Trophoblast cell (in vitro differentiated cells and primary cell): ENCODE data around the gene ARF4.

ENCODE experiments used
- DNase-seq, 2 donors: peaks; one replicate each; pipeline ENCODE4 v3.0.0-alpha.2; 2016
- H2AFZ ChIP-seq: 2 replicates; pipeline ENCODE4 v1.6.1; 2013; ENCODE audit warnings: low read length, moderate library complexity, mild to moderate bottlenecking; ENCODE audit not compliant: insufficient read depth, poor library complexity
- H2AK5ac ChIP-seq: 2 replicates; pipeline ENCODE4 v1.6.1; 2013; ENCODE audit warnings: mild to moderate bottlenecking, low read length
- H2BK120ac ChIP-seq: 2 replicates; pipeline ENCODE4 v1.6.1; 2013; ENCODE audit warnings: low read length, mild to moderate bottlenecking, moderate library complexity; ENCODE audit not compliant: insufficient read depth, poor library complexity
- H2BK12ac ChIP-seq: 2 replicates; pipeline ENCODE4 v1.6.1; 2013; ENCODE audit warnings: mild to moderate bottlenecking, low read length, moderate library complexity
- H2BK5ac ChIP-seq: 2 replicates; pipeline ENCODE4 v1.6.1; 2013; ENCODE audit warnings: low read length, low read depth, moderate library complexity, mild to moderate bottlenecking; ENCODE audit not compliant: poor library complexity
- H3K14ac ChIP-seq: 2 replicates; pipeline ENCODE4 v1.6.1; 2013; ENCODE audit warnings: mild to moderate bottlenecking, low read length
- H3K18ac ChIP-seq: 2 replicates; pipeline ENCODE4 v1.6.1; 2013; ENCODE audit warnings: mild to moderate bottlenecking, low read length
- H3K23ac ChIP-seq: 2 replicates; pipeline ENCODE4 v1.6.1; 2013; ENCODE audit warnings: low read length
- H3K27ac ChIP-seq: 2 replicates; pipeline ENCODE4 v1.5.1; 2013; ENCODE audit warnings: low read depth, mild to moderate bottlenecking, inconsistent platforms, low read length, moderate library complexity
- H3K27me3 ChIP-seq: 2 replicates; pipeline ENCODE4 v1.6.1; 2013; ENCODE audit warnings: inconsistent platforms, mild to moderate bottlenecking, low read length, moderate library complexity; ENCODE audit not compliant: insufficient read depth
- H3K36me3 ChIP-seq, 2 experiments: 1 replicate in 1 of 2; 2 replicates in 1 of 2; pipeline ENCODE4 v1.6.1; 2013; ENCODE audit warnings: low read length in 2 of 2, mild to moderate bottlenecking in 2 of 2, moderate library complexity in 1 of 2; ENCODE audit not compliant: insufficient read depth in 2 of 2, control insufficient read depth in 1 of 2
- H3K4ac ChIP-seq: 2 replicates; pipeline ENCODE4 v1.6.1; 2013; ENCODE audit warnings: low read depth, mild to moderate bottlenecking, low read length, moderate library complexity
- H3K4me1 ChIP-seq, 2 experiments: 1 replicate in 1 of 2; 2 replicates in 1 of 2; pipeline ENCODE4 v1.6.1; 2013; ENCODE audit warnings: low read length in 2 of 2, mild to moderate bottlenecking in 2 of 2, moderate library complexity in 1 of 2; ENCODE audit not compliant: insufficient read depth in 2 of 2, control insufficient read depth in 1 of 2
- H3K4me2 ChIP-seq: 2 replicates; pipeline ENCODE4 v1.6.1; 2013; ENCODE audit warnings: inconsistent platforms, mild to moderate bottlenecking, low read length, moderate library complexity
- H3K4me3 ChIP-seq: 2 replicates; pipeline ENCODE4 v1.5.1; 2013; ENCODE audit warnings: mild to moderate bottlenecking, low read depth, low read length, inconsistent platforms
- H3K79me1 ChIP-seq: one replicate; pipeline ENCODE4 v1.6.1; 2013; ENCODE audit warnings: low read length
- H3K79me2 ChIP-seq: 2 replicates; pipeline ENCODE4 v1.6.1; 2013; ENCODE audit warnings: low read length, mild to moderate bottlenecking; ENCODE audit not compliant: control insufficient read depth, insufficient read depth, poor library complexity
- H3K9ac ChIP-seq: 2 replicates; pipeline ENCODE4 v1.6.1; 2013; ENCODE audit warnings: mild to moderate bottlenecking, low read length
- H3K9me3 ChIP-seq: 2 replicates; pipeline ENCODE4 v1.6.1; 2013; ENCODE audit warnings: low read depth, mild to moderate bottlenecking, control low read depth, inconsistent platforms, low read length; ENCODE audit not compliant: insufficient read depth
- H4K12ac ChIP-seq: 2 replicates; pipeline ENCODE4 v1.6.1; 2013; ENCODE audit warnings: low read depth, mild to moderate bottlenecking, low read length, moderate library complexity
- H4K8ac ChIP-seq: 2 replicates; pipeline ENCODE4 v1.6.1; 2013; ENCODE audit warnings: low read depth, mild to moderate bottlenecking, low read length, moderate library complexity
- H4K91ac ChIP-seq: one replicate; pipeline ENCODE4 v1.6.1; 2013; ENCODE audit warnings: low read depth, mild to moderate bottlenecking, low read length, moderate library complexity
- WGBS: extraction: QIAGEN DNeasy Blood & Tissue Kit; methylation state at CpG from one replicate; pipeline ENCODE4 v1.1.7; 2013; ENCODE audit warnings: missing lambda C conversion rate; ENCODE audit not compliant: insufficient read length, insufficient coverage; ENCODE audit errors: extremely low coverage; 5-methylcytosine and 5-hydroxymethylcytosine counted together

Gene ARF4

DNA sequence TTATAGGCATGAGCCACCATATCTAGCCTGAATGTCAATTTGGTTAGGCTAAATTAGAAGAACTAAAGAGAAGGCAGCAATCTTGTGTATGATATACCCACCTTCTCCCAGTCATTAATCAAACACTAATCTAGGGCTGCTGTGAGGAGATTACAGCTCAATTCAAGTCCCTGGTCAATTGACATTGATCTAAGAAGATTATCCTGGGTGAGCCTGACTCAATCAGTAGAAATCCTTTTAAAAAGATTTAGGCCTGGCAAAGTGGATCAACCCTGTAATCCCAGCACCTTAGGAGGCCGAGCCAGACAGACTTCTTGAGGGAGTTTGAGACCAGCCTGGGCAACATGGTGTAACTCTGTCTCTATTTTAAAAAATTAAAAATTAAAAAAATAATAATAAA, 50.5 kb downstream of the ARF4 start:
- Histone ChIP-seq H2AK5ac (no peak overlapping the region), H2BK12ac (no peak overlapping the region), H2BK5ac (no peak overlapping the region), H3K79me1 (no peaks in the 10 kb centered on the region), H2BK120ac (no peak overlapping the region), H2AFZ (no peak overlapping the region), H3K4ac (no peak overlapping the region), H3K23ac (no peak overlapping the region), H3K36me3 (no peaks in the 10 kb centered on the region), H3K4me3 (no peak overlapping the region), H3K4me2 (no peak overlapping the region), H3K18ac (no peak overlapping the region), H3K4me1 (peaks cover 0 to 5% of the 10 kb centered on the region in 2 experiments), H3K79me2 (no peaks in the 10 kb centered on the region), H4K8ac (no peak overlapping the region), H3K14ac (no peak overlapping the region), H3K9me3 (no peaks in the 10 kb centered on the region), H3K27ac (no peak overlapping the region), H3K27me3 (no peaks in the 10 kb centered on the region), H4K12ac (no peak overlapping the region), H3K9ac (no peak overlapping the region), H4K91ac (no peak overlapping the region)
- WGBS: no CpG with 5 or more reads among the region's 1 CpG
- DNase-seq: no peak

DNA sequence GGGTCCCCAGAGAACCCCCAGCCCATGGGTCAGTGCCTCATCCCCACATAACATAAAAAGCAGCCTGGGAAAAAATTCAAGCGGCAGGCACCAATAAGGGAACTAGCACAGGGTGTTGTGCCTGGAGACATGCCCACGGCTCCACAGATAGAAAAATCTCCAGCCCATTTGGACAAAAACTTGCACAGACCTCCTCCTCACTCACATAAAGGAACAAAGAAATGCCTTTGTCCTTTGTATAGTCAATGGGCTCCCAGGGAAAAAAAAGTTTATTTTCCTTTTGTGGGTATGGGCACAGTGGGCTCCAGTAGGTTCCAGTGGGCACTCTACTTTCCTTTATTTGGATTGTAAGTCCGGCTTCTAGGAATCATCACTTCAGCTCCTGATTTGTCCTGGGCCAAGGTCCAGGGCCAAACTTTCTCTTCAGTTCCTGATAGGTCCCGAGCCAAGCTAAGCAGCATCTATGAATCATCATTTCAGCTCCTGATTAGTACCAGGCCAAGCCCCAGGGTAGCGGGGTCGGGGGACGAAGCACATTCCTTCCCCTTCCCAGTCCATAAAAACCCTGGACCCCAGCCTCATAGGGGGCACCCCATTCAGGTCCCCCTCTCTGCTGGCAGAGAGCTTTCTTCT, 51.4 kb downstream of the ARF4 start:
- H3K9me3 ChIP-seq: no peaks in the 10 kb centered on the region
- no peak overlapping the region for H2BK12ac ChIP-seq
- no CpG with 5 or more reads among the region's 7 CpGs for WGBS
- no peak overlapping the region for H3K27ac ChIP-seq
- H2AK5ac ChIP-seq: no peak overlapping the region
- H2BK5ac ChIP-seq: no peak overlapping the region
- no peak overlapping the region for H4K91ac ChIP-seq
- H3K9ac ChIP-seq: no peak overlapping the region
- H3K36me3 ChIP-seq: no peaks in the 10 kb centered on the region
- no peak overlapping the region for H3K4ac ChIP-seq
- no peak overlapping the region for H3K4me2 ChIP-seq
- H3K14ac ChIP-seq: no peak overlapping the region
- H3K18ac ChIP-seq: no peak overlapping the region
- H3K4me1 ChIP-seq: peaks cover 0 to 5% of the 10 kb centered on the region in 2 experiments
- H3K23ac ChIP-seq: no peak overlapping the region
- no peak for DNase-seq
- H3K79me1 ChIP-seq: no peaks in the 10 kb centered on the region
- H4K12ac ChIP-seq: no peak overlapping the region
- H2BK120ac ChIP-seq: no peak overlapping the region
- H3K4me3 ChIP-seq: no peak overlapping the region
- H3K79me2 ChIP-seq: no peaks in the 10 kb centered on the region
- H4K8ac ChIP-seq: no peak overlapping the region
- H2AFZ ChIP-seq: no peak overlapping the region
- H3K27me3 ChIP-seq: no peaks in the 10 kb centered on the region

DNA sequence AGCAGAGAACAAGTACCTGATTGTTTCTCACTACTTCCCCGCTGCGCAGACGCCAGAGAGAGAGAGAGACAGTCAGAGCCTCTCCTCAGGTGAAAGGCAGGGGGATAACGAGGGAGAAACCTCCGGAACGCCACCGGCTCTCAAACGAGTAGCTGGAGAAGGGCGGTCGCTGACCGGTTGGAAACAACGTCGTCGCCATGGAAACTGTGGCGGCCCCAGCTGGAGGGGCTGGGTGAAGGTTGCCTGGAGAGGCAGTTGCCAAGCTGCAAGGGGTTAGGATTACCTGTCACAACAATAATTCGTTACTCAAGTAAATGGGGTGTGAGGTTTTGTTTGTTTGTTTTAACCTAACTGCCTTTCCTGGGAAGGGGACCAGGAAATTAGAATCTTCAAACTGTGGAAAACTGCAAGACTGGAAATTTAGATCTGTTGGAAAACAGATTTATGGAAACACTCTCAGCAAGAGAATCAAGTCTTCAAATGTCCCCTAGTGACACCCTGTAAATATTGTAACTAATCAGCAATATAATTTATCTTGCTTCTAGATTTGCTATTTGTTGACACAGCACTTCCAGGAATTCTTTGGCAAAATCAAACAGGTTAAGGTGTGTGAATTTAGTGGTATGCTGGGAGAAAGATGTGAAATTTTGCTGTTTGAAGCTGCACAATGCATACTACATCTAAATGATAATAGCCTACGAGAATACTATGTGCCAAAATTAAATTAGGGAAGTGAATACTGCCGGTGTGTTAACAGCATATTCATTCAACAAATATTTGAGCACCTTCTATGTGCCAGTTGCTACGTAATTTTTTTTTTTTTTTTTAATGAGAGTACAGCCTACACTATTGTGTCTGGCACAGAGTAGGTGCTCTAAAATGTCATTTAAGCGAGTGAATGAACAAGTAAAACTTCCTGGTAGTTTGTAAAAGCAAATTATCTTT, 52.7 kb downstream of the ARF4 start, which contains the start of gene DNAH12:
Gene DNAH12 (minus strand): TSS at position 164 of the 945 bp plus-strand sequence. CDS start 1,474 bp downstream, outside the sequence.
- Histone ChIP-seq H4K8ac (no peak within 1 kb of the TSS), H3K4me1 (peaks cover 0 to 5% of the 10 kb centered on the region in 2 experiments), H3K27ac (no peak within 1 kb of the TSS), H2BK5ac (no peak within 1 kb of the TSS), H3K9ac (no peak within 1 kb of the TSS), H3K18ac (no peak within 1 kb of the TSS), H3K79me2 (no peaks in the 10 kb centered on the region), H2AFZ (peak within 1 kb of the TSS; percentile 79), H3K4ac (no peak within 1 kb of the TSS), H2BK12ac (no peak within 1 kb of the TSS), H3K14ac (no peak within 1 kb of the TSS), H2AK5ac (no peak within 1 kb of the TSS), H2BK120ac (no peak within 1 kb of the TSS), H4K12ac (no peak within 1 kb of the TSS), H3K36me3 (no peaks in the 10 kb centered on the region), H4K91ac (no peak within 1 kb of the TSS), H3K79me1 (no peaks in the 10 kb centered on the region), H3K9me3 (no peaks in the 10 kb centered on the region), H3K27me3 (no peaks in the 10 kb centered on the region), H3K4me3 (no peak within 1 kb of the TSS), H3K4me2 (peak within 1 kb of the TSS; percentile 74), H3K23ac (no peak within 1 kb of the TSS)
- WGBS: no CpG with 5 or more reads among the region's 20 CpGs
- peak; percentile 37 to 71 for DNase-seq

DNA sequence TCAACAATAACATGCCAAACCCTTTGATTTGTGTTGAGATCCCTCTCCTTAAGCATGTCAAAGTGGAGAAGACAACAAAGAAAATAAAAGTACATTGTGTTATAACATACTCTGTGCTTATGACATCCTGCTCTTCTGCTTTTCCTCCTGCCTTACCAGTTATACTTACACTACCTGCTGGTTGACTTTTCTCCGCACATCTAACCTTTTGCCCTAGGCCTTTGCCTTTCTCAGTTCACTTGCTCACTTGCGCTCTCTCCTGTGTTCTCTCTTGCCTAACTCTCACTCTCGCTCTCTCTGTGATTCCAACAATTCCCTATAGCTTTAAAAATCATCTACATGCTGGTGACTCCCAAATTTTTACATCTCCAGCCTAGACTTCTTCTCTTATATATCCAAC, 58.7 kb downstream of the ARF4 start:
- Histone ChIP-seq H3K36me3 (no peaks in the 10 kb centered on the region), H3K9ac (no peak overlapping the region), H2BK120ac (no peak overlapping the region), H3K9me3 (no peaks in the 10 kb centered on the region), H4K91ac (no peak overlapping the region), H3K27me3 (no peaks in the 10 kb centered on the region), H3K23ac (no peak overlapping the region), H3K4me2 (no peak overlapping the region), H4K12ac (no peak overlapping the region), H3K79me2 (no peaks in the 10 kb centered on the region), H2BK12ac (no peak overlapping the region), H2BK5ac (no peak overlapping the region), H3K79me1 (no peaks in the 10 kb centered on the region), H2AK5ac (no peak overlapping the region), H3K18ac (no peak overlapping the region), H3K14ac (no peak overlapping the region), H3K4ac (no peak overlapping the region), H4K8ac (no peak overlapping the region), H3K27ac (no peak overlapping the region), H3K4me3 (no peak overlapping the region), H2AFZ (no peak overlapping the region), H3K4me1 (peaks cover 0 to 2% of the 10 kb centered on the region in 2 experiments)
- WGBS: no CpG with 5 or more reads among the region's 3 CpGs
- DNase-seq: peak; percentile 59 to 81
